Ovary (tissue), 9 donors: ENCODE measurements around the gene PHLDA2. TPM values are rescaled to one million over a fixed set of nuclear protein-coding genes. Genes with fewer than 3 reads are reported as not detected.
"Not testable (repeated sequence)": the region's sequence is repeated elsewhere in the genome, so short reads cannot be mapped to it uniquely, and the experiment has no call there.

Experiments used
- DNase-seq, 5 donors: peaks; one replicate each; pipeline ENCODE4 v3.0.0-alpha.2; 2019 to 2020
- H3K27ac ChIP-seq, 2 donors: fragments of 200-600 bp; one replicate each; pipeline versions ENCODE4 v1.5.1 to v1.8.0; 2019 to 2022
- H3K27me3 ChIP-seq: fragments of 200-600 bp; one replicate; pipeline ENCODE4 v1.8.0; 2022
- H3K36me3 ChIP-seq: fragments of 200-600 bp; sonication (generic); one replicate; pipeline ENCODE4 v1.5.1; 2019
- H3K4me1 ChIP-seq: one replicate; pipeline ENCODE4 v1.8.1; 2013; ENCODE audit warnings: mild to moderate bottlenecking, moderate library complexity; ENCODE audit not compliant: insufficient read depth
- H3K4me3 ChIP-seq: fragments of 200-600 bp; sonication (generic); one replicate; pipeline ENCODE4 v1.5.1; 2017
- H3K9me3 ChIP-seq, 2 donors: fragments of 200-600 bp in 1 of 2; sonication (generic) in 1 of 2; one replicate each; pipeline versions ENCODE4 v1.5.1 to v1.8.1; 2013 to 2019; ENCODE audit warnings: mild to moderate bottlenecking in 1 of 2, moderate library complexity in 1 of 2
- CTCF ChIP-seq, 3 donors: fragments of 450-650 bp in 2 of 3; fragments of 200-600 bp in 1 of 3; IDR thresholded peaks; one replicate each; pipeline versions ENCODE4 v1.5.1 to v1.8.0; 2016 to 2022; ENCODE audit warnings: antibody characterized with exemption in 3 of 3, mild to moderate bottlenecking in 1 of 3
- EP300 ChIP-seq: sonication (generic); formaldehyde crosslinking; IDR thresholded peaks from one replicate; pipeline ENCODE4 v1.6.1; 2017; ENCODE audit warnings: antibody characterized with exemption
- POLR2A ChIP-seq: fragments of 450-650 bp; IDR thresholded peaks from one replicate; pipeline ENCODE4 v1.6.1; 2017; ENCODE audit warnings: antibody characterized with exemption, mild to moderate bottlenecking, moderate library complexity
- WGBS, 3 donors: extraction: QIAGEN DNeasy Blood & Tissue Kit in 1 of 3; methylation state at CpG; one replicate each; pipeline versions ENCODE4 v1.1.5 to v1.1.7; 2013 to 2017; 5-methylcytosine and 5-hydroxymethylcytosine counted together
- intact Hi-C, 4 donors: fragments of 100-400 bp; cut with DNase I; formaldehyde crosslinking; loops; one replicate each; pipeline versions ENCODE4 v1.11.0 to v1.15.1; 2022 to 2023
- polyA plus RNA-seq, 2 donors: library from polyadenylated mRNA; stranded (reverse); fragments of 200-250 nt in 1 of 2; fragments of 350-450 nt in 1 of 2; fragmentation: Illumina TruSeq in 1 of 2; extraction: RNeasy Lipid Tissue Mini Kit (QIAGEN cat#74804) in 1 of 2; gene quantifications; one replicate each; pipeline ENCODE4 v1.2.3, GENCODE V29; 2013 to 2014
- total RNA-seq, 7 donors: library from RNA; depleted of rRNA in 2 of 7; stranded (reverse); fragments of >200 nt in 2 of 7; fragmentation: NEBNext Ultra II Directional in 3 of 7; extraction: Animal tissue kit (Norgen Biotek cat#: 25700) in 3 of 7; gene quantifications; one replicate each; pipeline versions ENCODE4 v1.1.0 to v1.2.4, GENCODE V29; 2016 to 2023
- donor health status: DM: no; HTN: no; CAD: no; lungs with moderate emphysema.
- donor health status: DM: no; HTN: no; CAD: no.
- donor health status: Bipolar disorder and iron deficiency.
- donor health status: DM: yes; HTN: yes; CAD: no.
- donor health status: DM: no; HTN: no; CAD: no.
- donor health status: DM: yes; HTN: yes; CAD: no.

Gene PHLDA2
- total and polyA plus RNA-seq, 9 donors, result 0.60 to 11.3 (median 1.7) TPM; not detected in 1

- H3K27me3 ChIP-seq, result no peaks in the 10 kb centered on the region
- no peak for DNase-seq
- H3K9me3 ChIP-seq, result no peaks in the 10 kb centered on the region
- TF ChIP-seq POLR2A, result no peak
- no peak for TF ChIP-seq CTCF (IDR thresholded peaks at IDR 0.05)
- no peak for TF ChIP-seq EP300
- no peaks in the 10 kb centered on the region for H3K36me3 ChIP-seq
- 63 to 71% (median 65%) methylated on average over 11 to 13 of the region's 13 CpGs for WGBS, 3 donors
- peaks cover 11% of the 10 kb centered on the region for H3K4me1 ChIP-seq
- H3K27ac ChIP-seq, result no peak overlapping the region
- H3K4me3 ChIP-seq, result no peak overlapping the region
- intact Hi-C loops, result no loop called here
These were observed 13.2 kb upstream of the PHLDA2 start for GRCh38 chr11:2942447-2942846.

GRCh38 chr11:2940921-2941821, 12.0 kb upstream of the PHLDA2 start:
- H3K27ac ChIP-seq, result no peak overlapping the region
- no peaks in the 10 kb centered on the region for H3K27me3 ChIP-seq
- H3K4me1 ChIP-seq, result peaks cover 11% of the 10 kb centered on the region
- intact Hi-C loops, result no loop called here
- H3K9me3 ChIP-seq, result no peaks in the 10 kb centered on the region
- TF ChIP-seq CTCF (IDR thresholded peaks at IDR 0.05) (no peak), EP300 (no peak), POLR2A (no peak)
- no peak overlapping the region for H3K4me3 ChIP-seq
- WGBS, 3 donors, result 46 to 51% (median 50%) methylated on average over 9 to 10 of the region's 10 CpGs
- no peak for DNase-seq
- no peaks in the 10 kb centered on the region for H3K36me3 ChIP-seq

- Histone ChIP-seq H3K27ac (no peak overlapping the region), H3K27me3 (no peaks in the 10 kb centered on the region), H3K9me3 (no peaks in the 10 kb centered on the region), H3K4me1 (peaks cover 8% of the 10 kb centered on the region), H3K4me3 (no peak overlapping the region), H3K36me3 (no peaks in the 10 kb centered on the region)
- intact Hi-C loops, result no loop called here
- TF ChIP-seq CTCF (IDR thresholded peaks at IDR 0.05) (no peak), EP300 (no peak), POLR2A (no peak)
- DNase-seq, result peak in 1 of 5 donors; percentile 24
- 49 to 52% (median 51%) methylated on average over 15 to 16 of the region's 16 CpGs for WGBS, 3 donors
These were observed 11.1 kb upstream of the PHLDA2 start for GRCh38 chr11:2940147-2940920.

GRCh38 chr11:2938458-2939418, 9.5 kb upstream of the PHLDA2 start:
- H3K9me3 ChIP-seq, H3K4me3 ChIP-seq, DNase-seq, H3K27ac ChIP-seq, intact Hi-C loops, H3K27me3 ChIP-seq, H3K4me1 ChIP-seq, H3K36me3 ChIP-seq: not testable (repeated sequence)
- WGBS, 3 donors, result 78 to 89% (median 87%) methylated on average over 20 of the region's 20 CpGs

GRCh38 chr11:2937641-2938457, 8.6 kb upstream of the PHLDA2 start:
- intact Hi-C loops, DNase-seq, H3K27ac ChIP-seq, H3K9me3 ChIP-seq, H3K4me3 ChIP-seq, H3K36me3 ChIP-seq, H3K27me3 ChIP-seq, H3K4me1 ChIP-seq: not testable (repeated sequence)
- 87 to 91% (median 90%) methylated on average over 32 of the region's 32 CpGs for WGBS, 3 donors
